Subcutaneous abdominal adipose tissue (tissue), 5 donors: ENCODE measurements around the gene TMEM89.
A peak's percentile ranks its signal among the peaks of the same experiment; 100 is the strongest.

ENCODE experiments used
- H3K27ac ChIP-seq: one replicate; pipeline ENCODE4 v1.7.0; 2013; ENCODE audit warnings: low read depth, mild to moderate bottlenecking, inconsistent platforms, low read length, moderate library complexity
- H3K27me3 ChIP-seq, 5 donors: one replicate each; pipeline ENCODE4 v1.7.0; 2013; ENCODE audit warnings: low read length in 5 of 5, inconsistent platforms in 1 of 5; ENCODE audit not compliant: control insufficient read depth in 5 of 5, insufficient read depth in 4 of 5
- H3K36me3 ChIP-seq, 5 donors: one replicate each; pipeline ENCODE4 v1.7.0; 2013; ENCODE audit warnings: low read length in 5 of 5; ENCODE audit not compliant: control insufficient read depth in 5 of 5, insufficient read depth in 5 of 5
- H3K4me1 ChIP-seq, 5 donors: one replicate each; pipeline ENCODE4 v1.7.0; 2013; ENCODE audit warnings: low read length in 5 of 5, mild to moderate bottlenecking in 3 of 5, moderate library complexity in 1 of 5; ENCODE audit not compliant: control insufficient read depth in 5 of 5, insufficient read depth in 5 of 5
- H3K4me3 ChIP-seq, 5 donors: one replicate each; pipeline ENCODE4 v1.7.0; 2013; ENCODE audit warnings: low read length in 5 of 5, low read depth in 1 of 5
- H3K9ac ChIP-seq, 5 donors: one replicate each; pipeline ENCODE4 v1.7.0; 2013; ENCODE audit warnings: low read length in 5 of 5, mild to moderate bottlenecking in 4 of 5, moderate library complexity in 3 of 5
- H3K9me3 ChIP-seq, 5 donors: one replicate each; pipeline ENCODE4 v1.7.0; 2013; ENCODE audit warnings: low read length in 5 of 5; ENCODE audit not compliant: control insufficient read depth in 5 of 5
- donor health status: healthy.
- donor health status: healthy.
- donor health status: healthy.
- donor health status: healthy.
- donor health status: healthy.

Gene TMEM89

DNA sequence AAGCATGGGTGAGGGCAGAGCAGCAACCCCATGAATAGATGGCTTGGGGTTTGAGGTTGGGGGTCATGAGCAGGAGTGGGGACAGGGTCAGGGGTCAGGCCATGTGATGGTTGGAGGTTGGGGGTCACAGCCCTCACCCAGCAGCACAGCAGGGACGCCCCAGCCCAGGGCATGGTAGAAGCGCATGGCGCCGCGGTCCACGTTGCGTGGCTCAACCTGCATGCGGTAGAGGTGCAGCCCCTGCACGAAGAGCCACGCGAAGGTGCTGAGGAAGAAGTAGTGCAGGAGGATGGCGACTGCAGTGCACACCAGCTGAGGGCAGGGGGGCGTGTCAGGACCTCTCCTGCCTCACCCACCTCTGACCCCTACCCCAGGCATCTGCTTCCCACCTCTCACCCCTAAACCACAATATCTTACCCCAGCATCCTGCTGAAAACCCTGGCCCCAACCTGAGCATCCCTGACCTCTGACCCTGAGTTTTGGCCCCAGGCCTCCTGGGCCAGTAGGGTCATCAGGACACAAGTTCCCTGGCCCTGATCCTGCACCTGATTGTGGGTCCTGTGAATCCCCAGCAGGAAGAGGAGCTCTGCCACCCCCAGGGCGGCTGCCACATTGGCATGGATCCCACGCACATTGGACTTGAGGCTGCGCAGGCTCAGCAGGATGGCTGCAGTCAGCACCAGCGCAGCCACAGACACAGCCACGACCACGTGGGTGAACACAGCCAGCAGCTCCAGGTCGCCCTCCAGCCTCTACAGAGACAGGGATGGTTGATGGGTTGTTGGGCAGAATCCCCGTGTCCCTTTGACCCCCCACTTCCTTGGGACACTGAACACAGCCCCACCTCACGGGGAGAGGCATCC lies 23.6 kb upstream of the TMEM89 start:
- no peaks in the 10 kb centered on the region for H3K9me3 ChIP-seq
- H3K9ac ChIP-seq = no peak overlapping the region
- no peak overlapping the region for H3K27ac ChIP-seq
- no peak overlapping the region for H3K4me3 ChIP-seq
- peaks cover 0 to 4% (median 0%) of the 10 kb centered on the region in 5 donors for H3K27me3 ChIP-seq
- H3K4me1 ChIP-seq = no peaks in the 10 kb centered on the region
- no peaks in the 10 kb centered on the region for H3K36me3 ChIP-seq

DNA sequence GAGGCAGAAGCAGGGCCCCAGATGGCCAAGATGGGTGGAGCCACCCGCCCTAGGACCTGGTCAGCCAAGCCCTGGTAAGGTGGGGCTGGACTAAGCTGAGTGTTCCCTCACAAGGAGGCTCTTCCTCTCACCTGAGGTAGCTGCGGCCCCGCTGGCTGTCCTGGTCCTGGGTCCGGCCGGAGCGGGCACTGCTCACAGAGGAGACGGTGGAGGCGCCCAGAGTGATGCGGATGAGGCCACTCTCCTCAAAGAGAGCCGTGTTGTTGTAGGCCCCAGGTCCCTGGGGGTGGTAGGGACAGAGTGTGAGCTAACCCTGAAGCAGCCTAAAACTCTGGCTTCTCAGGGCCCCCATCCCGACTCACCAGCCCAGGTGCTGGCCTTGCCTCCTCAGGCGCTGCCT lies 21.0 kb upstream of the TMEM89 start:
- no peaks in the 10 kb centered on the region for H3K36me3 ChIP-seq
- H3K27me3 ChIP-seq = peaks cover 0 to 4% (median 0%) of the 10 kb centered on the region in 5 donors
- no peak overlapping the region for H3K9ac ChIP-seq
- H3K4me1 ChIP-seq = no peaks in the 10 kb centered on the region
- no peak overlapping the region for H3K4me3 ChIP-seq
- H3K27ac ChIP-seq = no peak overlapping the region
- no peaks in the 10 kb centered on the region for H3K9me3 ChIP-seq

DNA sequence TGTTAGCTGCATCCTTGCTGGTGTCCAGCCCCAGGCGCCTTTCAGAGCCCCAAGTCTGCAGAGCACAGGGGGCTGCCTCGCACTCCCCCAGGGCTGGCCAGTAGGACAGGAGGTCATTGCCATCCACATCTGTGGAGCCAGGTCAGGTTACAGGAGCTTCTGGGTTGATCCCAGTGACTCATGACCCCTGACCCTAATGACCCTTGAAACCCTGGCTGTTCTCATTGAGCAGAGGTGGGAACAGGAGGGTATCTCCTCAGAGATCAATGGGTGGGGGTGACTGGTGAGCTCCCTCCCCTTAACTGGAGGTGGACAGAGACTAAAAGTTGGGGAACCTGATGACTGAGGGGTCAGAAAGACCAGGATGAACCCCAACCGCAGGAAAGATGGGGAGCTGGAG lies 19.8 kb upstream of the TMEM89 start:
- no peak overlapping the region for H3K9ac ChIP-seq
- no peak overlapping the region for H3K27ac ChIP-seq
- peaks cover 0 to 3% (median 2%) of the 10 kb centered on the region in 5 donors for H3K4me1 ChIP-seq
- H3K4me3 ChIP-seq = no peak overlapping the region
- peaks cover 0 to 4% (median 0%) of the 10 kb centered on the region in 5 donors for H3K27me3 ChIP-seq
- H3K9me3 ChIP-seq = no peaks in the 10 kb centered on the region
- no peaks in the 10 kb centered on the region for H3K36me3 ChIP-seq

DNA sequence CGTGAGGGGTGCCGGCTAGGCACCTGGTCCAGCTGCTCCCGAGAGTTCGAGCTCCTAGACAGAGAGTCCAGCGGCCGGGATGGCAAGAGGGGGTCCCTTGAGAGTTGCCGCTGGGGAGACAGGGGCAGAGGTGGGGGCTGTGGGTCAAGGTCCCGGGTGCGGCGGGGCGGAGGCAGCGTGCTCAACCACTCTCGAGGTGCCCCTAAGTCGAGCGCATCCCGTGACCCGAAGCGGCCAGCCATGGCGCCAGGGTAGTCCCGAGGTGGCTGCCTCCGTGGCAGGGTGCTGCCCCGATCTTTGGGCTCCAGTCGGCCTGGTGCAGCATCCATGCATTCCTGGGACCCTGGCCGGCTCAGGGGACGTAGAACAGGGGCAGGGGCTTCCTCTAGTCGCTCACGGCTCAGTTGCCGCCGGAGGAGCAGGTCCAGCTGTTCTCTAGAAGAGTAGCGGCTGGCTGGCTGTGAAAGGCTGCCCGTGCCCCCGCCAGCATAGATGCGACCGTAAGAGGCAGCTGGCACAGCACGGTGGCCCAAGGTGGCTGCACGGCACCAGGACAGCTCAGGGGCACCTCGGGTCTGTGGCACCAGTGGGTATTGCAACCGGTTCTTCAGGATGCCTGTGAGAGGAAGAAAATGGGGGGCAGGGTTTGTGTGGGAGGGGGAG lies 18.5 kb upstream of the TMEM89 start:
- Histone ChIP-seq H3K36me3 (no peaks in the 10 kb centered on the region), H3K9ac (no peak overlapping the region), H3K4me1 (peaks cover 0 to 14% (median 13%) of the 10 kb centered on the region in 5 donors), H3K9me3 (no peaks in the 10 kb centered on the region), H3K27ac (no peak overlapping the region), H3K27me3 (peaks cover 0 to 4% (median 0%) of the 10 kb centered on the region in 5 donors), H3K4me3 (no peak overlapping the region)

DNA sequence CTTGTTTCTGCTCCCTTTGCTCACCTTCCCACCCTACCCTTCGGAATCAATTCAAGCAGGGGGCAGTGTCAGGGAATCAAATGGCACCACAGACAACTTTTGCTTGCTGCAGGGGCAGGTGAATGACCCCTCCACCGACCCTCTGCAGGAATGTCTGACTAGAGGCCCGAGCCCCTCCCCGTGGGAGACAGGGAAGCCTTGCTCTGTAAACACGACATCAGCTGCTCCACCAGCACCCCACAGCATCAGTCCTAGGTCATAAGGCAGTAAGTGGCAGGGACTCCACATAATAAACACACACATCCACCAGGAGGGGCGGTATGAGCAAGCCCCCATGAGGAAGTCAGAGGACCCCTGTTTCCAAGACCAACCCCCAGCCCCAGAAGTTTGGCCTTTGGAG lies 15.7 kb upstream of the TMEM89 start:
- no peaks in the 10 kb centered on the region for H3K27me3 ChIP-seq
- peaks cover 0 to 11% (median 8%) of the 10 kb centered on the region in 5 donors for H3K36me3 ChIP-seq
- no peak overlapping the region for H3K4me3 ChIP-seq
- no peaks in the 10 kb centered on the region for H3K9me3 ChIP-seq
- H3K9ac ChIP-seq = no peak overlapping the region
- peaks cover 7 to 28% (median 25%) of the 10 kb centered on the region in 5 donors for H3K4me1 ChIP-seq
- no peak overlapping the region for H3K27ac ChIP-seq

DNA sequence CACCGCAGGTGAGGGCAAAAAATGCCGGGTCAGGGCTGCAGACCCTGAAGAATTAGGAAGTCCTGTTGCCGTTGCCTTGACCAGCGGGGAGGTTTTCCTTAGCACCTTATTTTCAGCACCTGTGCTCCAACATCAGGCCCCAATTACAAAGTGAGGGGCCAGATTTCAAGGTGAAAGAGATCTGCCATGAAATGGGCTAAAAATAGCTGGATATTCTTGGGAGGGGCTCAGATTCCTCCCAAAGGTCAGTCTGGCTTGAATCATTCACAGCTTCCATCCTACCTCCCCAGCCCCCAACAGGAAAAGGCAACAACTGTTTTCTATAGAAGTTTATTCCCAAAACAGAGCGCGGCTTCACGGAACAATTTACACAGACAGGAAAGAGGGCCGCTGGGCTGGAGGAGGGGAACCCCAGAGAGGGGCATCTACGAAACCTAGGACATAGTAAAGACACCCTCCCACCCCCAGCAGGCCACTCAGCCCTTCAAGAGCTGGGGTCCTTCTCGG lies 14.6 kb upstream of the TMEM89 start:
- H3K4me1 ChIP-seq = peaks cover 7 to 28% (median 25%) of the 10 kb centered on the region in 5 donors

DNA sequence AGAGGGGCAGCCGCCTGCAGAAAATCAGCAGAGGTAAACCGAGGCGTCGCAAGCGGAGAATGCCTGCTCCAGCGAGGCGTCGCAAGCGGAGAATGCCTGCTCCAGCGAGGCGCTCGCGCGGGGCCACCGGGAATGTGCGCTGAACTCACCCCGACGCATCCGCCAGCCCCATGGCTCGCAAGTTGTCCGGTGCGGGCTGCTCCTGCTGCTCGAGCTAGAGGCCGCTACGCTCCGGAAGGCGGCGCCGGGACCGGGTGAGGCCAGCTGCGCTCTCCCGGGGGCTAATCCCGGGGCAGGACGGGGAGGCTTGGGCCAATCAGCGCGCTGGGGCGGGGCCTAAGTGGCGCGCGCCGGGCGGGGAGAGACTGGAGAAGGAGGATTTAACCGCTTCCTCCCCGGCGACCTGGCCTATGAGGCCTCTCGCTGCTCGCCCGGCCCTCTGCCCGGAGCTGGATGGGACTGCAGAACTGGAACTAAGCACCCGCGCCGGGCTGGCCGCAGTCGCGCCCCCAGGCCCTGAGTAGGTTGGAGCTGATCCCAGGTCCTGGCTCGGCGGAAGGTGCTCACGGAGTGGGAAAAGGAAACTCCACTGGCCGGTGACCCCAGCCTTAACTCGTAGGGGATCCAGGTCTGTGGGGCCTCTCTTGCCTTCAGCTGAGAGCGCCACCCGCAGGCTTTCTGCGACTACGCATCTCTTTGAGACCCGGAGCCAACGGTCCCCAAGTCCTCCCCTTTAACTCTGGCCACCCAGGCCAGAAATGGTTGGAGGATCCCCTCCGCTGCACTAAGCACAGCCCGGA lies 13.9 kb upstream of the TMEM89 start, which contains the start of gene SLC26A6:
TSS of gene SLC26A6 (minus strand) at position 240 of the 800 bp plus-strand sequence. CDS start at position 172, 68 bp downstream.
- no peaks in the 10 kb centered on the region for H3K27me3 ChIP-seq
- H3K9me3 ChIP-seq = no peaks in the 10 kb centered on the region
- peak within 1 kb of the TSS; percentile 81 to 87 (median 83) for H3K4me3 ChIP-seq
- H3K9ac ChIP-seq = peak within 1 kb of the TSS; percentile 16 to 86 (median 81)
- H3K27ac ChIP-seq = peak within 1 kb of the TSS; percentile 52
- peaks cover 7 to 28% (median 25%) of the 10 kb centered on the region in 5 donors for H3K4me1 ChIP-seq
- H3K36me3 ChIP-seq = peaks cover 0 to 30% (median 21%) of the 10 kb centered on the region in 5 donors

More for the DNA sequence above, 14.6 kb upstream of the TMEM89 start:
- H3K27ac ChIP-seq = no peak overlapping the region
- H3K36me3 ChIP-seq = peaks cover 0 to 22% (median 13%) of the 10 kb centered on the region in 5 donors
- peak overlapping the region; percentile 81 to 87 (median 83) for H3K4me3 ChIP-seq
- H3K27me3 ChIP-seq = no peaks in the 10 kb centered on the region
- H3K9me3 ChIP-seq = no peaks in the 10 kb centered on the region
- peak overlapping the region; percentile 16 to 86 (median 78) for H3K9ac ChIP-seq

DNA sequence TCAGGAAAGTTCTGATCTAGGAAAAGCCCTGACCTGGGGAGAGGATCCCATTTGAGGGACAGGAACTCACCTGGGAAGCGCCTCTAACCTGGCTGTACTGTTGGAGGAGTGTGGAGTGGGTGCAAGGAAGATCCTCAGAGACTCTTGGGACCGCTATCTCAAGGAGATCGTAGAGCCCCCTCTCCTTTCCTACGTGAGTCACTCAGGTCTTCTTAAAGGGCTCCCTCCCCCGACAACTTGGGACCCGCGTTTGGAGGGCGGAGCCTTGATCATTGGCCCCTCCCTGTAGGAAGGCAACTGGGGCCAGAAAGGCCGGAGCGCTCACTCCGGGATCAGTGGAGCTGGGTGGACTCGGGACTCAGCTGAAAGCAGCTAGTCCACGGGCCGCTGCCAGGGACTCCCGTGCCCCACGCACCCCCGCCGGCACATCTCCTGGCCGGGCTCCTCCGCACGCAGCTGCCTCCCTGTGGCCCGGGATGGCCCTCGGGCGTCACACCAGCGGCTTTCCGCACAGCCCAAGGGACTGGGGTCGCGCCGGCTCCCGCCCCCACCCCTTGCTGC lies 13.2 kb upstream of the TMEM89 start:
- peaks cover 0 to 36% (median 27%) of the 10 kb centered on the region in 5 donors for H3K36me3 ChIP-seq
- H3K27ac ChIP-seq = no peak overlapping the region
- peaks cover 7 to 28% (median 25%) of the 10 kb centered on the region in 5 donors for H3K4me1 ChIP-seq
- no peaks in the 10 kb centered on the region for H3K9me3 ChIP-seq
- H3K4me3 ChIP-seq = peak overlapping the region; percentile 78 to 85 (median 81)
- no peaks in the 10 kb centered on the region for H3K27me3 ChIP-seq
- peak overlapping the region in 4 of 5 donors; percentile 74 to 86 (median 82) for H3K9ac ChIP-seq

DNA sequence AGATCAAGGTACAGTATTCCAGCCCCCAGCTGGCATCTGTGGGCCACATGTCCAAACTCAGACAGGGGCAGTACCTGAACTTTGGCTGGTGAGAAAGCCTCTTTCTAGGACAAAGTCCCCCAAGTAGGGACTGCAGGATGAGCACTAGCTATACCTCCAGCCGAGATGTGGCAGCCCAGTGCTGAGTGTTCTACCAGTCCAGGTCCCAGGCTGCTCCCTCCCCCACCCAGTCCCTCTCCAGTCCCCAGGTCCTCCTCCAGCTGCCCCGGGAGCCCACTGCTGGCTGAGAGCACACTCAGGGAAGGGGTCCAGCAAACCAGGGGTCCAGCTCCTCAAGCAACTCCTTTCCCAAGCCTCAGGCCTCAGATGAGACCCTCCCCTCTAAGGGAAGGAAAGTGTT lies 12.2 kb upstream of the TMEM89 start:
- Histone ChIP-seq H3K27ac (no peak overlapping the region), H3K27me3 (no peaks in the 10 kb centered on the region), H3K9ac (peak overlapping the region in 1 of 5 donors; percentile 83), H3K4me3 (no peak overlapping the region), H3K9me3 (no peaks in the 10 kb centered on the region), H3K4me1 (peaks cover 7 to 28% (median 25%) of the 10 kb centered on the region in 5 donors), H3K36me3 (peaks cover 0 to 46% (median 37%) of the 10 kb centered on the region in 5 donors)
